NCI-H446 treated with DMSO at 0.1 percent for 48 hours (cell line): ENCODE measurements around the gene ZNF169.
"Not testable (repeated sequence)": the region's sequence is repeated elsewhere in the genome, so short reads cannot be mapped to it uniquely, and the experiment has no call there.

ENCODE experiments used
- DNase-seq: peaks from one replicate; lab custom pipeline; 2025; lab: John Stamatoyannopoulos, UW

The ZNF169 gene

DNA sequence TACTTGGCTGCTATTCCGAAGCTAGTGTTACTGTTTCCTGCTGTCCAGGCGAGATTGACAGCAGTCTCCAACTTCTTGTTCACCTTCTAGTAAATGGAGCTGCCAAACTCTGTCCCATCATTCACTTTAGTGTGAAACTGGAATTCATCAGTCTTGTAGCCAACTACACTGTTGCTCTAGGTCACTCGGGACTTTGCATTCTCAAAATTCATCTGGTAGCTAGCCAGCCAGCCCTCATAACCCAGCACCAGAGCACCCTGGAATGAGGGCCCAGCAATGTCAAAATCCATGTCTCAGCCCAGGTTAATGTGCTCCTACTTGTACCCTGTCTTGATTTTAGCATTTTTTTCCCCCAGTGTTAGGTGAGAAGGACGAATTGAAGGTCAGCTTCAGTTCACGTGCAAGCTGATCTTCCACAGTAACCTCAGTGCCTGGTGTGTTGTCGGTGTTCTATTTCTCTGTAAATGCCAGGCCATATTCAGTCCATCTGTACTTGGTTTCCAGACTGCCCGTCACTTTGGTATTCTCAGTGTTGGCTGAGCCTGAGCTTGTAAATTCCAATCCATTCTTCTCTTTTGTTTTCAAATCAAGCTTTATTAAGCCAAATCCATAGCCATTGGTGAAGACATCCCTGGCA, 28.9 kb downstream of the ZNF169 start:
- no peak for DNase-seq

DNA sequence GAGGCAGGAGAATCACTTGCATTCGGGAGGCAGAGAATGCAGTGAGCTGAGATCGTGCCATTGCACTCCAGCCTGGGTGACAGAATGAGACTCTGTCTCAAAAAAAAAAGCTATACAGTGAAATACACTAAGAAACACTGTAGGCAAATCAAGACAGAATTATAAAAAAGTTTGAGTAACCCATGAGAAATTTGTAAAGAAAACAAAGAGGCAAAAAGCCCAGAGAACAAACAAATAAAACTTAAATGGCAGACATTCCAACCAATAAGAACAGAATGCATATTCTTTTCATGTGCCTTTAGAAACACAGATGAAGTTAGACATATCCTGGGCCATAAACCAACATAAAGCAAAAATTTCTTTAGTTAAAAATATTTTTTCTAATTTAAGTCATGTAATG, 30.6 kb downstream of the ZNF169 start:
- no peak for DNase-seq

DNA sequence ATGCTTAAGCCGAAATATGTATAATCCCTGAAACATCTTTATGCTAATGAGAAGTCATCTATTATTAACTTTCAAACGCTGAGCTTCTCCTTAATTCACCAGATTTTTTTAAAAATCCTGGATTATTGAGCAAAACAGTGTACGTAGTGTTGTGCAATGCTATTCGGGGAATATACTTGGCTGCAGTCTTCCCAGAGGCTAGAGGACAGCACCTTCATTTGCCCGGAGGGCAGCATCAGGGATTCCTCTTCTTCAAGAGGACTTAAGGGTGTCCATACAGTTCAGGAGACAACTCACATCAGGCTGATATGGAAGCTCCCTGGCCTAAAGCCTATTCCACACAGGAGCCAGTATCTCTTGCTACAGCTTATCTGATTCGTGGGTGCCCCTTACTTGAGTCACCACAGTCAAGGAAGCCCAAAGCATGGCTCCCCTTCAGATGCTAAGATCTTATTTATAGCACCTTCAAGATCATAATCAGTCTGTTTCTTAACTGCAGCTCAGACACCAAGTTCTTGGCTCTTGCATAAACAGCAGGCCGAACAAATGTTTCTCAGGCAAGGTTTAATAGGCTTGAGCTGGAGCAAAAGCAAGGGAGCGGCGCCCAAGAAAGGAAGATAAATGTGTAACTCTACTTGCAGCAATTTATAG, 40.0 kb downstream of the ZNF169 start:
- no peak for DNase-seq

DNA sequence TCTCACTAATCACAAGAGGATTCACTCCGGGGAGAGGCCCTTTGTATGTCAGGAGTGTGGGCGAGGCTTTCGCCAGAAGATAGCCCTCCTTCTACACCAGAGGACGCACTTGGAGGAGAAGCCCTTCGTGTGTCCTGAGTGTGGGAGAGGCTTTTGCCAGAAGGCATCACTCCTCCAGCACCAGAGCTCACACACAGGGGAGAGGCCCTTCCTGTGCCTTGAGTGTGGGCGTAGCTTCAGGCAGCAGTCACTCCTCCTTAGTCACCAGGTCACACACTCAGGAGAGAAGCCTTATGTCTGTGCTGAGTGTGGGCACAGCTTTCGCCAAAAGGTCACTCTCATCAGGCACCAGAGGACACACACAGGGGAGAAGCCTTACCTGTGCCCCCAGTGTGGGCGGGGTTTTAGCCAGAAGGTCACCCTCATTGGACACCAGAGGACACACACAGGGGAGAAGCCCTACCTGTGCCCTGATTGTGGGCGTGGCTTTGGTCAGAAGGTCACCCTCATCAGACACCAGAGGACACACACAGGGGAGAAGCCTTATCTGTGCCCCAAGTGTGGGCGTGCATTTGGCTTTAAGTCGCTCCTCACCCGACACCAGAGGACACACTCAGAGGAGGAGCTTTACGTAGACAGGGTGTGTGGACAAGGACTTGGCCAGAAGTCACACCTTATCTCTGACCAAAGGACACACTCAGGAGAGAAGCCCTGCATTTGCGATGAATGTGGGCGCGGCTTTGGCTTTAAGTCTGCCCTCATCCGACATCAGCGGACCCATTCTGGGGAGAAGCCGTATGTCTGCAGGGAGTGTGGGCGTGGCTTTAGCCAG, 41.6 kb downstream of the ZNF169 start:
- no peak for DNase-seq

DNA sequence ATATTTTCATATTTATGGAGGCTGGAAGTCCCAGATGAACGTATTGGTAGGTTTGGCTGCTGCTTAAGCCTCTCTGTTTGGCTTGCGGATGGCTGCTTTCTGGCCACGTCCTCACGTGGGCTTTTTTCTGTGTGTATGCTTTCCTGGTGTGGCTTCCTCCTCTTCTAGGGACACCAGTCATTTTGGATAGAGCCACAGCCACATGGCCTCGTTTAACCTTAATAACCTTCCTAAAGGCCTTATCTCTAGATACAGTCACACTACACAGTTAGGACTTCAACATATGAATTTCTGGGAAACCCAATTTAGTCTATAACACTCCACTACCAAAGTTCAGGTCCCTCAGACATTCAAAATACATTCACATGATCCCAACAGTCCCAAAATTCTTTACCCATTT, 42.5 kb downstream of the ZNF169 start:
- no peak for DNase-seq

DNA sequence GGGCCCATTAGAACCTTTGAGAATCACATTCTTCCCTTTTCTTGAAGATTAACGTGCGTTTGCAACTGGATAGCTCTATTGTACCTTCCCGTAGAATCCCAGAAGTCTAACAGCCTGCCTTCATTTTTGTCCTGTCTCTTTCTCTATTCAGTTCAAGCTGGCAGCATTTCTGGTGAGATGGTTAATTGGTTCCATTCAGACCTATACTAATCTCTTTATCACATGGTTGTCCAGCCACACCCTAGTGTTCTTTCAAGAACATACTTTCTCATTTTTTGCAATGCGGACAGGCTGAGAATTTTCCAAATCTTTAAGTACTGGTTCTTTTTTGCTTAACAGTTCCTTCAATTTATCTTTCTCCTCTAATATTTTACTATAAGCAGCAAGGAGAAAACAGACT, 43.3 kb downstream of the ZNF169 start:
- no peak for DNase-seq

DNA sequence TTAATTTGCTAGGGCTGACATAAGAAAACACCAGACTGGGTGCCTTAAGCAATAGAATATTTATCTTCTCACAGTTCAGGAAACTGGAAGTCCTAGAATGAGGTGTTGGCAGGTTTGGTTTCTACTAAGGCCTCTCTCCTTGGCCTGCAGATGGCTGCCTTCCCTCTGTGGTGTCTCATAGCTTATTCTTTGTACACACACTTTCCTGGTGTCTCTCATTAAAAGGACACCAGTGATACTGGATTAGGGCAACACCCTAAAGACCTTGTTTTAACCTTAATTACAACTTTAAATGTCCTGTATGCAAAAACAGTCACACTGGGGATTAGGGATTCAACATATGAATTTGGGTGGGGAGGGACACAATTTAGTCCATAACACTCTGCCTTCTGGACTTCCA, 44.2 kb downstream of the ZNF169 start:
- DNase-seq: no peak

DNA sequence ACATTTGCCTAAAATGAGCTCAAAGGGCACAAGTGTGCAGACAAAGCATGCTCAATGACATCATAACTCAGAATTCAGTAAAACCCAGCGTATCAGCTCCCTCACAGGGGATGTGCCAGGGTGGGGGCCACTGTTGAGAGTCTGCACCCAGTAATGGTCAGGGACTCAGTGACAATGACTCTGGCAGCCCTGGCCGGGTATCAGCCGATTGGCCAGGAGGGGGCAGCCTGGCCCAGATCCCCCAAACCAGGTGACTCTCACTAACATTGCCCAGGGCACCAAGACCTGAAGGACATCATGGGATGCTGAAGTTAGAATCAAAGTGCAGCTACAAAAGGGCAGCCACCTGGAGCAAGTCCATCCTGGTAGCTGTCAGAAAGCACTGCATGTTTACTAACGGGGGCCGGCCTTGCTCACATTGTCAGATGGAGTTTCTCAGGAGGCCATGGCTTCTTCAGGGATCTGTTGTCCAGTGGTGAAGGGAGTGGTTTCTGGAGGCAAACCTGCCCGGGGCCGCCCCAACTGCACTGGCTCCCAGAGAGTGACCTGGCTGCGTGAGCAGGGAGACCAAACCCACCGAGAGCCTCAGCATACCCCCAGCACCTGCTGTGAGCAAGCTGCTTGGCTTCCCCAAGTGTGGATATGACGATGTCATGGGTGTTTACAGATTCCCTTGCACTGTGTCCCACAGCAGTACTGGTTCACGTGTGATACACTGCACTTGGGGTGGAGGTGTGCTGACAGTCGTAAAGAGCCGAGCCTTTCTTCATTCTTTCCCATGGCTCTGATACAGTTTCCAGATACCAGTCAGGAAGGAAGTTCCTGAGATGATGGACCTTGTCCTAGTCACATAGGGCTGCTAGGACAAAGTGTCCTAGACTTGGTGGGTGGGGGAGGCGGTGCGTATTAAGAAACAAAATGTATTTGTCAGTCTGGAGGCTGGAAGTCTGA, 56.2 kb downstream of the ZNF169 start:
- not testable (repeated sequence) for DNase-seq

DNA sequence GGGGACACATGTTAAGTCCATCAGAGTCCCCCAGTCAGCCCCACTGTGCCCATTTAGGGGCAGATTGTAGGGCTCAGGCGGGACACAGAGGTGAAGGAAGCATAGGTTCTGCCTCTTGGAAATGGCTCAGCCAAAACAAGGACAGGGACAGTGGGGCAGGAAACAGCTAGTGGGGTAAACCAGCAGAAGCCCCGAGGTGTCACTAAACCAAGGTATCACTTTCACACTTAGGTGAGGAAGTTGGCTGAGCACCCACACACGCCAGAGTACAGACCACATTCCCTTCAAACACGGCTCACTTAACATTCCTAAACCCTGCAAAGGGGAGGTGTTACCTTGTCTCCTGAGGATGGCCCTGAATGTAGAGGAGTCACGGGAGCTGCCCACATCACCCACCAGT, 57.1 kb downstream of the ZNF169 start:
- DNase-seq: not testable (repeated sequence)

DNA sequence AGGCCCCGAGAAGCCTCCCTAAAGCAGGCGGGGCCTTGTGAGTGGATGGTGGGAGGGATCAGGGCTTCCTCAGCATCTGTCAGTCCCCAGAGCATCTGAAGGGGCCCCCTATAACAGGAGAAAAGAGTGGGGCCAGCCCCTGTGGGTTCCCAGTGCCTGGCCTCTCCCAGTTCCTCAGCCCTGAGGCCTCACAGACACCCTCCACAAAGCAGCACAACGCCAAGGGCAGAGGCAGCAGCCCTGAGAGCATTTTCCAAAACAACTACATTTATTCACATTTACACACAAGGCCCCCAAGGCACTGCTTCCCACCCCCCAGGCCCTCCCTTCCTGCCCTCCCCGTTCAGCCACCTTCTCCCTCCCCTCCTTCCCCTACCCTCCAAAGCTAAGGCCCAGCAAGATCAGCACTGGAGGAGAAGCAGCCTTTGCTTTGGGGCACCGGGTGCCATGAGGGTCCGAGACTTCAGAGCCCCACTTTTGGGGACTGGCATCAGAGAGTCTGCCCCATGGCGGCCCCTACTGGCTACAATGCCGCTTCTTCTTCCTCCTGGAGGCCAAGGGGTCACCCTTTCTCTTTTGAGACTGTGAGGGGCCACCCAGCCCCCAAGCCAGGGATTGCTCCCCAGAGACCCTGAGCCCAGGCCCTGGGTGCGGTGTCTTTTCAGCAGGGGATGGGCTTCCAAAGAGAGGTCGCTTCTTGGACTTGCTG, 59.0 kb downstream of the ZNF169 start:
- DNase-seq: not testable (repeated sequence)

DNA sequence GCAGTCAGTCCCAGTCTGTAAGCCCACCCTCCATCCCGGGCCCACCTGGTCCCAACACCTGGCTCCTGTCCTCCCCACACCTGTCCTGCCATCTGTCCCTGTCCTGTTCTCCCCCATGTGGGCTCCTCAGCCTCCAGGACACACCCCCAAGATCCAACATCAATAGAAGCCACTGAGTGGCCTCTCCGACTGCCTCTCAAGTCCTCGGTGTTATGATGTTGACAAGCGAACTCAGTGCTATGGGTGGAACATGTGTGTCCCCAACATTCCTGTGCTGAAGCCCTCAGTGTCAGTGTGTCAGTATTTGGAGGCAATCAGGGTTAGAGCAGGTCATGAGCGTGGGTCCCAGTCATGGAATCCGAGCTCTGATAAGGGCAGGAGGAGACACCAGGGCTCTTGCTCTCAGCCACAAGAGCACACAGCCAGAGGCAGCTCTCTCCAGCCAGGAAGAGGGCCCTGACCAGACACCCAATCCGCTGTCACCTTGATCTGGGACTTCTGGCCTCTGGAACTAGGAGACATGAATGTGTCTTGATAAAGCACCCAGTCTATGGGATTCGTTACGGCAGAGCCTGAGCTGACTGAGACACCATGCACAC, 63.3 kb downstream of the ZNF169 start:
- DNase-seq: not testable (repeated sequence)

DNA sequence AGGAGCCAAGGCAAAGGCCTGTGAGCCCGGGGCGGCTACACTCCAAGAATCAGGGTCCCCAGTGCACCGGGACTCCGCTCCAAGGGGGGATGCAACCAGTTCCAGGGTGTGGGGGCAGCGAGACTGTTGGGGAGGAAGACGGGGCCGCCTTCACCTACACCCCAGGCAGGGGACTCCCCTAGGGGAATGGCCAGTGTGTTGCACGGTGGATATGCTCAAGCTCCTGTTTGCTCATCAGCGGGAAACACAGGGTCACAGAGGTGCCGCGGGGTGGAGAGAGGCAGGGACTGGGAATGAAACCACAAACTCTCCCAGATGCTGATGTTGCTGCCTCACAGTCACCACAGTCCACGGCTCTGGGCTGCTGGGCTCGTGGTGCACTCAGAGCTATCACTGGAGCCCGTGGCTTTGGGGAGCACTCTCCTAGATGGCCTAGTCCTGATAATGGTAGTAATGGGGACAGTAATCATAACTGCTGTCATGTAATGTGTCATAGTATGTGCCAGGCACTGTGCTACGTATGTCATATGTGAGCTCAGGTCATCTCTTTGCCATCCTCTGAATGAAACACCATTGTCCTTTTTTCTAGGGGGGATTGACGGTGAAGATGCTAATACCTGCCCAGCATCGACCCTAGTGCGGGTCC, 64.2 kb downstream of the ZNF169 start:
- not testable (repeated sequence) for DNase-seq

DNA sequence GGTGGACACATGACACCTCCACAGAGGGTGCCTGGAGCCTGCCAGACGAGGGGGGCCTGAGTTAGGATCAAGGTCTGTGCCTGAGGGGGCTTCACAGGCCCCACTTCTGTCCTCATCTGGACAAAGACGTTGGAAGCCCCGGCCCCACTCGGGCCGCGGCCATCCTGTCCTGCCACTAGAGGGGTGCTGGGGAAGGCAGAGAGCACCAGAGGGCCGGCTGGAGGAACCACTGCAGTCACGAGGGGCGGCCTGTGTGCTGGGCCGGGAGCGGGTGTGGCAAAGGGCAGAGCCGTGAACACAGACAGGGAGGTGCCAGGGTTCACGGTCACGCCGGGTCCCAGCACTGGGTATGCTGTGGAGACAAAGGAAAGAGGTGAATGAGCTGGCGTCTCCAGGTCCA, 66.5 kb downstream of the ZNF169 start:
- not testable (repeated sequence) for DNase-seq

DNA sequence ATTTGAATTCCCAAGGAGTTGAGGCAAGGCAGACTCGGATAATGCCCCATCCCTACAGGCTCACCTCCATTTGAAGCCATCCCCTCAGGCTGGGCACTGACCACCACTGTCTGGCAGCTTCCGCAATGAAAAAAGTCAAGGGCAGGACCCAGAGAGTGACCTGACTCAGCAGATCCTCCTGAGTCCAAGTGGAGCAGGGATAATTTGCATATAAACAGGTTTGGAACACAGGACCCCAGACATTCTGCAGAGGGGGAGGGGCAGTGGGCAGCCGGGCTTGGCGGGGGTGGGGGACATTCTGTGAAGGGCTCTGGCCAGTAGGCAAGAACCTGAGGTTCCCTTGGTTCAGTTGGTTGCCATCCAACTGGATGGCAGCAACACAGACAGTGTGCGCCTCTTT, 69.4 kb downstream of the ZNF169 start, which contains the start of gene NUTM2F:
NUTM2F (minus strand) TSS at position 101 of the 400 bp plus-strand sequence; CDS start at position 80, 21 bp downstream.
- not testable (repeated sequence) for DNase-seq

DNA sequence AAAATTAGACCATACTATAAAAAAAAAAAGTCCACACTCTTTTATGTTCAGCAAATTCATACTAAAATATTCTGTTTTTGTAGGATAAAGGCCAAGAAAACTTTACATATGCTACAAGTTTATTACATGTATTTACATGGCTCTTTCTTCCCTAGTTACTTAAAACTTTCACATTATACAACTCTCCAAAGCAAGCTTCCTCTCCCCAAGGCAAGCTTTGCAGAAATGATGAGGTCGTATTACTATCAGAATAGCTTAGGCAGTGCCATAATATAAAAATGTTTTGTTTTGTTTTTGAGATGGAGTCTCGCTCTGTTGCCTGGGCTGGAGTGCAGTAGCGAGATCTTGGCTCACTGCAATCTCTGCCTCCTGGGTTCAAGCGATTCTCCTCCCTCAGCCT, 77.3 kb downstream of the ZNF169 start:
- DNase-seq: not testable (repeated sequence)

DNA sequence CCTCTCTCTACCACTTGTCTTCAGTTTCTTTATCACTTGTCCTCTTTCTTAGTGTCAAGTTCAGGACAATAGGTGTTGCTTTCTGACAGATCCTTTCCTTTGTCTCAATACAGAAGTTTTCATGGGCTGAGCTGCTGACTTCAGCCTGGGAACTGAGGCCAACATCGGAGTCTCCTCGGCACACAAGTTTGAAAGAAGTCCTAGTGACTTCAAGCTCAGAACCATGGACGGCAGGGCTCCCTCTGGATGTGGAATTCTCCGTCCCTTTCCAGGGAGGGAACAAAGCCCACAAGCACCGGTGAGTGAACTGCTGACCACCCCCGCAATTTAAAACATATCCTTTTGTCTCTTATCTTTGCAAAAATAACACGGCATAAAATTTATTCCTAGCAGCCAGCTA, 79.6 kb downstream of the ZNF169 start:
- DNase-seq: not testable (repeated sequence)

DNA sequence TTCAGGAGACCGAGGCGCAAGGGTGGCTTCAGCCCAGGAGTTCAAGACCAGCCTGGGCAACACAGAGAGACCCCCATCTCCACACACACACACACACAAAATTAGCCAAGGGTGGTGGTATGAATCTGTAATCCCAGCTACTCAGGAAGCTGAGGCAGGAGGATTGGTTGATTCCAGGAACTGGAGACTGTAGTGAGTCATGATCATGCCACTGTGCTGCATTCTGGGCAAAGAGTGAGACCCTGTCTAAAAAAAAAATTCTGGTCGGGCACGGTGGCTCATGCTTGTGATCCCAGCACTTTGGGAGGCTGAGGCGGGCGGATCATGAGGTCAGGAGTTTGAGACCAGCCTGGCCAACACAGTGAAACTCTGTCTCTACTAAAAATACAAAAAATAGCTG, 80.6 kb downstream of the ZNF169 start:
- DNase-seq: not testable (repeated sequence)

DNA sequence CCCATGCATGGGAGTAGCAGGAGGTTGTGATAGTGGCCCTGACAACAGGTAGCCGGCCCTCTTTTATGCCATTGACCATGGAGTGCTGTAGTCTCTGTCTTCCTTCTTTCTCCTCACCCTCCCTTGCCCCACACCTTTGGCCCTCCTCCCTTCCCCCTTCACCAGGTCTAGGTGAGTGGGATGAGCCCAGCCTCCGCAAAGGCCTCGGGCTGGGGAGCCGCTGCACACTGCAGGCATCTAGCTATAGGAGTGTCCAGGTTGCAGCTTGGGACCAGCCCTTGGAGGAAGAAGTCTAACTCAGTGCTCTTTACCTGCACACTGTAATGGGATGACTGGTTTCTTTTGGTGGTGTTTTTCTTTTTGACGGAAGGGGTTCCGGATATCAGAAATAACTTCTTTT, 81.7 kb downstream of the ZNF169 start:
- not testable (repeated sequence) for DNase-seq

DNA sequence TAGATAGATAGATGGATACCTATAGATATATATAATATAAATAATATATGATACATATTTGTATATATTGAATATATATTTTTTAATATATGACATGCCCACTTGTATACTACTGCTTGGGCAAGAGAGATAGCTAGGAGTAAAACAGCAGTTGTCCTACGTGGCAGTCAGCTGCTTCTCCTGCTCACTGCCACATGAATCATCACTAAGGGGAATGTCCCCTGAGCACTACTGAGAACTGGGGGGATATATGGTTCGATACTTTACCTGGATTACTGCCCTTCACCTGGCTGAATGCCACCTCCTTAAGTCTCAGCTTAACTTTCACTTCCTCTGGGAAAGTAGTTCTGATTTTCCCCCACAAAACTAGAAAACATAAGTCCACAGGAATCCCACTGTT, 82.6 kb downstream of the ZNF169 start:
- not testable (repeated sequence) for DNase-seq

DNA sequence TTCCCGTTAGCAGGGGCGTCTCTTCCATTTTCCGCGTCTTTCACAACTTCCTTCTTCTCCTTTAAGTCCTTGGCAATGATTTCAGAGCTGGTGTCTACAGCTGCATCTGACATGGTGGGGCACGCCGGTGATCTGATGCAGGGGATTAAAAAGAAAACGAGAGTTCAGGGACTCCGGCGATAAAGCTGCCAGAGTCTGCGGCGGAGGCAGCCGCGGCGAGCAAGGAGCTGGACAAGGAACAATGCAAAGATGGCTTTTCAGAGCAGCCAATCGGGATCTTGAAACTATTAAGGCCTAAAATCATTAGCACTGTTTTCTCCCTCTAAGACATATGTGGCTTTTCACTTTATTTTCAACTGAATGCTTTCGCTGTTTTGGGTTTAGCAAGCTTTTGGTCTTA, 88.4 kb downstream of the ZNF169 start:
- DNase-seq: not testable (repeated sequence)
